LNCAP (cell line): ENCODE measurements around the gene HGS.

Source experiments
- TF ChIP-seq, protein P1 (sequence below): fragments of 450-650 bp; IDR thresholded peaks from 2 replicates; pipeline ENCODE4 v1.5.1; 2017; ENCODE audit warnings: mild to moderate bottlenecking

HGS gene

DNA sequence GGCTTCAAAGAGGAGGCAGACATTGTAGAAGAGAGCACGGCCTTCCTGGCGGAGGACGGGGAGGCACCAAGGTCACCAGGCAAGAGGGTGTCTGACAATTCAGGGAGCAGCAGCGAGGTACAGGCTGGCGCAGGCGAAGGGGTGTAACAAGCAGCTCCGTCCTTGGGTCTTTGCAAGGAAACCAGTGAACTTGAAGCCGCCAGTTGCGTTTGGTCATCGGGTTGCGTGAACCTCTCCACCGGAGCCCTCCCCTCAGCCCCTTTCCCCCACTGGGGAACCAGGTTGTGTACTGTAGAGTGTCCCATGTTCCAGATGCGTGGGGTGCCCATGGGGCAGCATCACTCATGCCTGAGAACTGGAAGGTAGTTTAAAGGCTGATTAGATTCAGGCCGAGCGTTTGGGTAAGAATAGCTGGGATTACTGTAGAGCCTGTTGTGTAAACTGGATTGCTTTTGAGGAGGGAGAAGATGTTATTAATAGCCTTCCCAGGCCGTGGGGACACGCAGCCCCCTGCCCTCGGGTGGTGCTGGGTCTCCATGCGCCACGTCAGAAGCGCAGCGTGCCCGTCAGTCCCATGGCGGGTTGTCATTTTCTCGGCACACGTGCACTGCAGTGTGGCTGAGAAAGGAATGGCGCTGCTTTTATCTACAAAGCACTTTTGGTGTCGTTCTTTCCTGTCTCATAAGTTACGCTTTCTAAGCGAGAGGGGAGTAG, 21.9 kb downstream of the HGS start:
- TF ChIP-seq, protein P1, sequence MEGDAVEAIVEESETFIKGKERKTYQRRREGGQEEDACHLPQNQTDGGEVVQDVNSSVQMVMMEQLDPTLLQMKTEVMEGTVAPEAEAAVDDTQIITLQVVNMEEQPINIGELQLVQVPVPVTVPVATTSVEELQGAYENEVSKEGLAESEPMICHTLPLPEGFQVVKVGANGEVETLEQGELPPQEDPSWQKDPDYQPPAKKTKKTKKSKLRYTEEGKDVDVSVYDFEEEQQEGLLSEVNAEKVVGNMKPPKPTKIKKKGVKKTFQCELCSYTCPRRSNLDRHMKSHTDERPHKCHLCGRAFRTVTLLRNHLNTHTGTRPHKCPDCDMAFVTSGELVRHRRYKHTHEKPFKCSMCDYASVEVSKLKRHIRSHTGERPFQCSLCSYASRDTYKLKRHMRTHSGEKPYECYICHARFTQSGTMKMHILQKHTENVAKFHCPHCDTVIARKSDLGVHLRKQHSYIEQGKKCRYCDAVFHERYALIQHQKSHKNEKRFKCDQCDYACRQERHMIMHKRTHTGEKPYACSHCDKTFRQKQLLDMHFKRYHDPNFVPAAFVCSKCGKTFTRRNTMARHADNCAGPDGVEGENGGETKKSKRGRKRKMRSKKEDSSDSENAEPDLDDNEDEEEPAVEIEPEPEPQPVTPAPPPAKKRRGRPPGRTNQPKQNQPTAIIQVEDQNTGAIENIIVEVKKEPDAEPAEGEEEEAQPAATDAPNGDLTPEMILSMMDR = no peak

DNA sequence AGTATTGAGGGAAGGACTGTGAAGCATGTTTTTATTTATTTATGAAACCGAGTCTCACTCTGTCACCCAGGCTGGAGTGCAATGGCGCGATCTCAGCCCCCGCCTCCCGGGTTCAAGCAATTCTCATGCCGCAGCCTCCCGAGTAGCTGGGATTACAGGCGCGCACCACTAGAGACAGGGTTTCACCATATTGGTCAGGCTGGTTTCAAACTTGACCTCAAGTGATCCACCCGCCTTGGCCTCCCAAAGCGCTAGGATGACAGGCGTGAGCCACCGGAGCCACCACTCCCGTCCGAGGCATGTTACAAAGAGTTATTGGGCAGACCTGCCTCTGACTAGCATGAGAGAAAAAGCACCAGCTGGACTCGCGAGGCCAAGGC, 22.4 kb downstream of the HGS start:
- TF ChIP-seq, protein P1 = no peak

DNA sequence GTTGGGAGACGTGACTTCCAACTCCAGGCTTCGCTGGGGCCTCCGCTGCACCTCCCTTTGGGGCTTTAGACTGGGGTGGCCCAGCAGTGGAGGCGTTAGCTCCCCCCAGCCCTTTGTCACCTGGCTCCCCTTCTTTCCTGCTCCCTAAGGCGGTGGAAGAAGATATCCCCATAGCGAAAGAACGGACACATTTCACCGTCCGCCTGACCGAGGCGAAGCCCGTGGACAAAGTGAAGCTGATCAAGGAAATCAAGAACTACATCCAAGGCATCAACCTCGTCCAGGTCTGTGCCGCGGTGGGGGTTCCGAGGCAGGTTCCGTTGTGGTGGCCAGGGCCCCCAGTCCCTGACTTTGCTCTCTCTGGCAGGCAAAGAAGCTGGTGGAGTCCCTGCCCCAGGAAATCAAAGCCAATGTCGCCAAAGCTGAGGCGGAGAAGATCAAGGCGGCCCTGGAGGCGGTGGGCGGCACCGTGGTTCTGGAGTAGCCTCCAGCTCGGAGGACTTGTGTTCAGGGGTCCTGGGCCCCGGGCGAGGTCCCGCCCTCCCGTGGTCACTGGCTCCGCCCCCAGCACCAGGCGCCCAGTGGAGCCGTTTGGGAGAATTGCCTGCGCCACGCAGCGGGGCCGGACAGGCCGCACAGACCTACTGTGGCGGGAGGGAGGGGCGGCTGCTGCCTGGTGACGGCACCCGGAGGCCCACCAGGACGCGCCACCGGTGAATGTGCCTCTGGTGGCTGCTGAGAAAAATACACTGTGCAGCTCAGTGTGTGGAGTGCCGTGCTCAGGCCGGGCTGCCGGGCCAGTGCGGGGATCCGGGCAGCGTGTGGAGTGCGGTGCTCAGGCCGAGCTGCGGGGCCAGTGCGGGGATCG, 23.2 kb downstream of the HGS start:
- TF ChIP-seq, protein P1 = no peak

DNA sequence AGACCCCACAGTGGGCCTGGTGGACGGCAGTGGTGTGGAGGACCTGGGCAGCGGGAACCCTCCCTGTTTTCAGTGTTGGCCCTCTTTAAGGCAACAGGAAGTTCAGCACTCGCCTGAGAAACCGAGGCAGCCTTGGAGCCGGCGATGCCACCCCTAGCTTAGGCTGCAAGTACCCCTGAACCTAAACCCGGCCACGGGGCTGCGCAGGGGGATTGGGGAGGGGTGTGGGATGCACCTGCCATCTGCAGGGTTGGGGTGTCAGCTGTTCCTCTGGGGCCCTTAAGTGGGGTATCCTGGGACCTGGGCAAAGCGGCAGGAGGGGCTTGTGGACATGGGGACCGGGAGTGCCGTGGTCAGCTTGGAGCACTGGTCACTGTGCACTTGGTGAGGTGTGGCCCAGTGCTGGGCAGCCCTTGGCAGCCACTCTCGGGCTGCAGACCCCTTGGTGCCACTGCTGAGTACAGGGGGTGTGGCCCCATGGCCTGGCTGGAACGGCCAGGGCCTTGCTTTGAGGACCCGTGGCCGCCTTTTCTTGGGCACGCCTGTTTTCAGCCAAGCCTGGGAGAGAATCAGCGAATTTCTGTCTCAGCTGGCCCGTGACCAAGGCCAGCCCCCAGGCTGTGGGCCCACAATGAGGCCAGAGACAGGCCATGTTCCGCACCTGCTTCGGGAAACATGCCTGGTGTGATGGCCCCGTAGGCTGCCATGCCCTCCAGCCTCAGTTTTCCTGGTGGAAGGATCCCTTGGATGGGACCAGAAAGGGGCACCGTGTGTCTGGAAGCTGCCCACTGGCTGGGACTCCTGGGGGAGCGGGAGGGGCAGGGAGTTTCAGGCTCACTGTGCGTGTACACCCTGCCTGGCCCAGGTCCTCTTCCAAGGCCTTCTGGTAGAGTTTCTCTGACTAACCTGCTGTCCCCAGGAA, 24.2 kb downstream of the HGS start:
- TF ChIP-seq, protein P1 = no peak

DNA sequence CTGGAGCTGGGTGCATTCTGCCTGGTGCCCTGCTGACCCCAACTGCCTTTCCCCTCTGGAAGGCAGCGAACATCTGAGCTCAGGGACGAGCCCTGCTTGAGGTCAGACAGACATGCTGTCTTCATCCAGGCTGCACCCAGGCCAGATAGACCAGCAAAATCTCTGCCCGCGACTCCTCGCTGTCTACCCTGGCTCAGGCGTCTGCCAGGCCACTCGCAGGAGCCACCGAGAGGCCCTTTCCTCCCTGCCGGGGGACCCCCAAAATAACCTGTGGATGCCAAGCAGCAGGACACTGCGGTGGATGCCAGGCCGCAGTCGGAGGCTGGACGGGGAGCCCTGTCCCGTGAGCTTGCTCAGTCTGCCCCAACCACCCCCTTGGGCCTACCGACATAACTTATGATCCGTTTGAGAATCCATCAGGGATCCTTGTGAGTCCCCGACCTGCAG, 25.0 kb downstream of the HGS start:
- TF ChIP-seq, protein P1 = no peak

DNA sequence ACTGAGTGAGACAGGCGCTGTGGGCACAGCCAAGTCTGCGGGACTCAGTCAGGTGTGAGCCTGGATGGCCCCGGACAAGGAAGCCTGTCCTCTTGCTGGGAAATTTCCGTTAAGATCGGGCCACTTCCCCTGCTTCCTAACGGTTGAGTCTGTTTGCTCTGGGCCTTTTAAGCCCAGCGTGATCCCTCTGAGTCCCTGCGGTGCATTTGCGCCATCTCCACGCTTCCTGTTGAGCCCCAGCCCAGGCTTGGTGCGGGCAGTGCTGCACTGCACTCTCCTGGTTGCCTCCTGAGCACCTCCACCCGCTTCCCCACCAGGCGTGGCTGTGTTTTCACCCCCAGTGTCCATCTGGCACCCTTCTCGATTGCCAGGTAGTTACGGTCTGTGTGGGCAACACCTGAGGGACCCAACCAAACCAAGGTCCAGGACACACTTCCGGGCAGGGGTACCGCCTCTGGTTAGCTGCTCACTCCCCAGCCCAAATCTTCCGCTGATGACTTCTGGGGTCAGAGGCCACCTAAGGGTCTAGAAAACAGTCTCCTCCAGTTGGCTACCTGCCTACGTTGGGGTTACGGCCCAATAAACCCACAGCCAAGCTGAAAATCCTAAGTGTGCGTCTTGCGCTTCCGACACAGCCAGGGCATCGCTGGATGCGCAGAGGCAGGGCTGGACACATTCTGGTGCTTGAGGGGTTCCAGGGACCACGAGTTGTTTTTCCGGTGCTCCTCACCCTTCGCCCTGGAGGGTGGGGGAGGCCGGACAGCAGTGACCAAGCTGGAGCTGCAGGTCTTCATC, 26.9 kb downstream of the HGS start:
- TF ChIP-seq, protein P1 = no peak
